Measurements from ENCODE around the gene FASN. TPM values are rescaled to one million over a fixed set of nuclear protein-coding genes. Genes with fewer than 3 reads are reported as not detected.

FASN gene
- total and polyA plus RNA-seq, 2 of the 13 experiments (the other 11 are each of a cell fraction or from before 2014, with no cell fraction given) = 51.7 to 101 TPM

- TF ChIP-seq CSRNP2 (CRISPR knock-in tag; conservative IDR thresholded peaks at IDR 0.05; ENCODE audit: low read depth) = no peak
- TF ChIP-seq ZSCAN22 (CRISPR knock-in tag; IDR thresholded peaks at IDR 0.05) = no peak
- no peak for TF ChIP-seq ETS1 (CRISPR knock-in tag; IDR thresholded peaks at IDR 0.05)
- TF ChIP-seq ZFAT (CRISPR knock-in tag; conservative IDR thresholded peaks at IDR 0.05) = no peak
- TF ChIP-seq CREB3 (CRISPR knock-in tag; IDR thresholded peaks at IDR 0.05) = no peak; the same call in 1 of the 2 replicates
- peak; percentile 80 for TF ChIP-seq HDAC1 (CRISPR knock-in tag; IDR thresholded peaks at IDR 0.05)
- no peak for TF ChIP-seq ZFP62 (CRISPR knock-in tag; IDR thresholded peaks at IDR 0.05)
- TF ChIP-seq ZNF367 (CRISPR knock-in tag; IDR thresholded peaks at IDR 0.05; ENCODE audit: borderline replicate concordance) = no peak
- TF ChIP-seq ZNF543 (CRISPR knock-in tag; IDR thresholded peaks at IDR 0.05) = peak; percentile 52; the same call in 1 of the 2 replicates
- no peak; the same call in none of the 2 replicates for TF ChIP-seq HINFP (CRISPR knock-in tag; IDR thresholded peaks at IDR 0.05; ENCODE audit: low read depth)
- 0 out of 2 replicates have a peak, but pooled peaks have one; percentile 59 for TF ChIP-seq REPIN1 (CRISPR knock-in tag; IDR thresholded peaks at IDR 0.05; ENCODE audit: borderline replicate concordance, low read depth)
- TF ChIP-seq ZNF788 (CRISPR knock-in tag; IDR thresholded peaks at IDR 0.05; ENCODE audit: borderline replicate concordance) = peak; percentile 85
- peak; percentile 80; the same call in 1 of the 2 replicates for TF ChIP-seq KDM4B (CRISPR knock-in tag; IDR thresholded peaks at IDR 0.05)
- TF ChIP-seq ZNF552 (CRISPR knock-in tag; IDR thresholded peaks at IDR 0.05; ENCODE audit: borderline replicate concordance) = no peak
- TF ChIP-seq HIVEP1 (CRISPR knock-in tag; IDR thresholded peaks at IDR 0.05) = peak; percentile 92
- no peak for TF ChIP-seq ARHGAP35 (CRISPR knock-in tag; IDR thresholded peaks at IDR 0.05; ENCODE audit: borderline replicate concordance)
- TF ChIP-seq HNF4A (CRISPR knock-in tag; IDR thresholded peaks at IDR 0.05) = peak; percentile 76
- 0 out of 2 replicates have a peak, but pooled peaks have one; percentile 14 for TF ChIP-seq ZBTB39 (CRISPR knock-in tag; IDR thresholded peaks at IDR 0.05)
- peak; percentile 89 for TF ChIP-seq PITX1 (CRISPR knock-in tag; IDR thresholded peaks at IDR 0.05)
- peak; percentile 61; the same call in 1 of the 2 replicates for TF ChIP-seq TFAP4 (IDR thresholded peaks at IDR 0.05; ENCODE audit: borderline replicate concordance, low read depth)
Measured at GRCh38 chr17:82103553-82104451, 5.8 kb upstream of the FASN start (continued).

All from HepG2 (cell line).